Measurements from ENCODE around the gene TAP2.
"Not testable (repeated sequence)": the region's sequence is repeated elsewhere in the genome, so short reads cannot be mapped to it uniquely, and the experiment has no call there.

The TAP2 gene

GRCh38 chr6:32835167-32835893, 3.2 kb downstream of the TAP2 start:
- no peak for DNase-seq (ENCODE audit: low read depth)

- no peak for DNase-seq (ENCODE audit: low read depth)
Observed at GRCh38 chr6:32833664-32834063, 4.9 kb downstream of the TAP2 start.

- DNase-seq (ENCODE audit: low read depth), result no peak
Observed at GRCh38 chr6:32832535-32832934, 6.0 kb downstream of the TAP2 start.

GRCh38 chr6:32830936-32831335, 7.6 kb downstream of the TAP2 start:
- no peak for DNase-seq (ENCODE audit: low read depth)

- no peak for DNase-seq (ENCODE audit: low read depth)
Observed at GRCh38 chr6:32830017-32830416, 8.5 kb downstream of the TAP2 start.

GRCh38 chr6:32829495-32829894, 9.0 kb downstream of the TAP2 start:
- no peak for DNase-seq (ENCODE audit: low read depth)

GRCh38 chr6:32827025-32827424, 11.5 kb downstream of the TAP2 start:
- DNase-seq (ENCODE audit: low read depth), result no peak

GRCh38 chr6:32825966-32826365, 12.6 kb downstream of the TAP2 start:
- DNase-seq (ENCODE audit: low read depth), result no peak

- DNase-seq (ENCODE audit: low read depth), result no peak
Observed at GRCh38 chr6:32819729-32820128, 18.8 kb downstream of the TAP2 start.

- DNase-seq (ENCODE audit: low read depth), result no peak
Observed at GRCh38 chr6:32818867-32819266, 19.7 kb downstream of the TAP2 start.

- DNase-seq (ENCODE audit: low read depth), result no peak
Observed at GRCh38 chr6:32816746-32817204, 21.8 kb downstream of the TAP2 start, which contains the start of gene HLA-DOB. Gene HLA-DOB, minus strand, starts transcription at chr6:32817002. Its CDS starts 51 bp downstream, at chr6:32816951.

GRCh38 chr6:32815996-32816395, 22.5 kb downstream of the TAP2 start:
- no peak for DNase-seq (ENCODE audit: low read depth)

- DNase-seq (ENCODE audit: low read depth), result no peak
Observed at GRCh38 chr6:32815115-32815514, 23.4 kb downstream of the TAP2 start.

- no peak for DNase-seq (ENCODE audit: low read depth)
Observed at GRCh38 chr6:32814145-32814544, 24.4 kb downstream of the TAP2 start.

GRCh38 chr6:32809171-32809570, 29.4 kb downstream of the TAP2 start:
- no peak for DNase-seq (ENCODE audit: low read depth)

GRCh38 chr6:32807020-32807580, 31.4 kb downstream of the TAP2 start:
- no peak for DNase-seq (ENCODE audit: low read depth)

GRCh38 chr6:32805404-32805803, 33.1 kb downstream of the TAP2 start:
- not testable (repeated sequence) for DNase-seq (ENCODE audit: low read depth)

GRCh38 chr6:32803416-32803815, 35.1 kb downstream of the TAP2 start:
- DNase-seq (ENCODE audit: low read depth), result no peak

GRCh38 chr6:32799740-32800139, 38.8 kb downstream of the TAP2 start:
- DNase-seq (ENCODE audit: low read depth), result no peak

GRCh38 chr6:32799168-32799567, 39.4 kb downstream of the TAP2 start:
- DNase-seq (ENCODE audit: low read depth), result no peak

- DNase-seq (ENCODE audit: low read depth), result peak; percentile 70
Observed at GRCh38 chr6:32796848-32797776, 41.4 kb downstream of the TAP2 start.

- no peak for DNase-seq (ENCODE audit: low read depth)
Observed at GRCh38 chr6:32794510-32794909, 44.0 kb downstream of the TAP2 start.

Data from activated T-cell treated with anti-CD3 and anti-CD28 coated beads for 24 hours (primary cell).